Fibroblast of gingiva (primary cell): ENCODE results near the gene RABL2B.

ENCODE experiments used
- DNase-seq: peaks from one replicate; pipeline ENCODE4 v3.0.0-alpha.2; 2011; ENCODE audit warnings: low read depth

The RABL2B gene

GRCh38 chr22:50722716-50723428 lies 60.6 kb downstream of the RABL2B start:
- no peak for DNase-seq

GRCh38 chr22:50722048-50722701 lies 61.3 kb downstream of the RABL2B start:
- DNase-seq = no peak

GRCh38 chr22:50721257-50721844 lies 62.1 kb downstream of the RABL2B start:
- no peak for DNase-seq

GRCh38 chr22:50720301-50721256 lies 62.9 kb downstream of the RABL2B start:
- no peak for DNase-seq

- DNase-seq = no peak
Observed at GRCh38 chr22:50719814-50720300, 63.6 kb downstream of the RABL2B start.

- no peak for DNase-seq
Observed at GRCh38 chr22:50718352-50718709, 65.1 kb downstream of the RABL2B start.

- DNase-seq = no peak
Observed at GRCh38 chr22:50717709-50718351, 65.6 kb downstream of the RABL2B start.
